Astrocyte of the spinal cord (primary cell): ENCODE measurements around the gene SERPINA12.

Experiments used
- DNase-seq: peaks from one replicate; pipeline ENCODE4 v3.0.0; 2011; ENCODE audit warnings: low read depth, low spot score
- H3K4me3 ChIP-seq: 2 replicates; pipeline ENCODE4 v1.5.1; 2011; ENCODE audit warnings: low read depth, mild to moderate bottlenecking, low read length, moderate library complexity
- in situ Hi-C: cut with HindIII; loops from 2 replicates; pipeline ENCODE4 v1.10.0; 2017; ENCODE audit warnings: low sequenced_read_pairs
- TF ChIP-seq, protein P1 (sequence below): IDR thresholded peaks from 2 replicates; pipeline ENCODE4 v1.5.1; 2012; ENCODE audit warnings: low read depth, mild to moderate bottlenecking, low read length, inconsistent platforms

The SERPINA12 gene

DNA sequence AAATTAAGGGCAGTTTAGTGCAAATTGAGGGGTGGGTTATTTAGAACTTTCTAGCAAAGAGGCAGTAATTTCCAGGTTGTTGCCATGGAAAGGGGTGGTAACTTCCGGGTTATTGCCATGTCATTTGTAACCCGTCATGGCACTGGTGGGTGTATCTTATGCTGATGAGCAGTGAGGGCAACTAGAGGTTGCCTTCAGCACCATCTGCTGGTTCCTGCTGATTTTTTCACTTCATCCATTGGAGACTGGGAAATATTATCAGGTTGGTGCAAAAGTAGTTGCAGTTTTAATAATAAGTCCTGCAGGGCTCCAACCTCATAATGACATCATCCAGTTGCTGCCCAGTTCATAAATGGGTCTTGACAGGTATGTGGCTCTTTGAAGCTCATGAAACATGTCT is 27.6 kb upstream of the SERPINA12 start:
- in situ Hi-C loops = no loop called here
- TF ChIP-seq, protein P1, sequence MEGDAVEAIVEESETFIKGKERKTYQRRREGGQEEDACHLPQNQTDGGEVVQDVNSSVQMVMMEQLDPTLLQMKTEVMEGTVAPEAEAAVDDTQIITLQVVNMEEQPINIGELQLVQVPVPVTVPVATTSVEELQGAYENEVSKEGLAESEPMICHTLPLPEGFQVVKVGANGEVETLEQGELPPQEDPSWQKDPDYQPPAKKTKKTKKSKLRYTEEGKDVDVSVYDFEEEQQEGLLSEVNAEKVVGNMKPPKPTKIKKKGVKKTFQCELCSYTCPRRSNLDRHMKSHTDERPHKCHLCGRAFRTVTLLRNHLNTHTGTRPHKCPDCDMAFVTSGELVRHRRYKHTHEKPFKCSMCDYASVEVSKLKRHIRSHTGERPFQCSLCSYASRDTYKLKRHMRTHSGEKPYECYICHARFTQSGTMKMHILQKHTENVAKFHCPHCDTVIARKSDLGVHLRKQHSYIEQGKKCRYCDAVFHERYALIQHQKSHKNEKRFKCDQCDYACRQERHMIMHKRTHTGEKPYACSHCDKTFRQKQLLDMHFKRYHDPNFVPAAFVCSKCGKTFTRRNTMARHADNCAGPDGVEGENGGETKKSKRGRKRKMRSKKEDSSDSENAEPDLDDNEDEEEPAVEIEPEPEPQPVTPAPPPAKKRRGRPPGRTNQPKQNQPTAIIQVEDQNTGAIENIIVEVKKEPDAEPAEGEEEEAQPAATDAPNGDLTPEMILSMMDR = no peak
- H3K4me3 ChIP-seq = no peak overlapping the region
- DNase-seq = peak; percentile 11

DNA sequence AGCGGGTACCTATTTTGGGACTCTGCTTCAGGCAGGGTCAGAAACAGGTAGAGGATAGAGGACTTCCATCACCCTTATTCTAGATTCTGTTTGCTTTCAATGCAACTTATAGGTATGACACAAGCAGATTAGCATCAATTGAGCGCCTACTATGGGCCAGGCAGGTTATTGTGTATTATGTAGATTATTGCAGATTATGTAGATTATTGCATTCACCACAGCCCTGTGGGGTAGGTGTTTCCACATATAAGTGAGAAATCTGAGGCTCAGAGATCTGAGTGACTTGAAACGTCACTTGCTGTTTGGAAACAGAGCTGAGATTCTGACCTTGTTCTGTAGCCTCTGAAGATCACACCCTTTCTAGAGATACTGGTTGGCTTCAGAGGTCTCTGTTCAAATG is 26.2 kb upstream of the SERPINA12 start:
- no peak overlapping the region for H3K4me3 ChIP-seq
- no peak for DNase-seq
- in situ Hi-C loops = no loop called here
- TF ChIP-seq, protein P1 = no peak

DNA sequence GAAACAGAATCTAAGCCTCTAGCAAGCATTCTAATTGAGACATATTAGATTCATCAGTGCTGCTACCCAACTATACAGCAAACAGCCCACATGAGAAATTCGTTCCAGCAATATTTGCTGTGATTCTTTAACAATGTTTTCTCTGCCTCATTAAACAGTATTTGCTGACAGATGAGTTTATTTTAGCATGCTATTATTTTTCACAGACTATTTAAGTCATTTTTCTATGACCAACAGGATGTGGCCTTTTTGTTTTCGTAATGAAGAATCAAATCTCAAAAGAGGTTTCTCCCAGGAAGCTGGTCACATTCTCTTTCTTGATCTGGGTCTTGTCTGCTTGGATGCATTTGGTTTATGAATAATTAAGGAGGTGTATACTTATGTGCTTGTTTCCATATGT is 23.2 kb upstream of the SERPINA12 start:
- DNase-seq = peak; percentile 31
- TF ChIP-seq, protein P1 = no peak
- in situ Hi-C loops = no loop called here
- H3K4me3 ChIP-seq = no peak overlapping the region

DNA sequence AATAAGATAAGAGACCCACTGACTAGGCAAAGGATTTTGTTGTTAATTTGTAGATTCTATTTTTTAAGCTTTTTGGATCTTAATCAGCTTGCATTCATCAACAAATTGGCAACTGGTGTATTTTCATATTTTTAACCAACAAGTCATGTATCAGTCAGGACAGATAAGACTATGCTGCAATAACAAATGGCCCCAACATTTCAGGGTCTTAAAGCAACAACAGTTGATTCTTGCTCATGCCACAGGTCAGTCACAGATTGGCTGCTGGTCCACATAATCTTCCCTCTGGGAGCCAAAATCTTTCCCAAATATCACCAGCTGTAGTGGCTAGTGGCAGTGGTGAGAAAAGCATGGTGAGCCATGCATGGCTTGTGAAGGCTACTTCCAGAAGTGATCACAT is 21.9 kb upstream of the SERPINA12 start:
- in situ Hi-C loops = no loop called here
- DNase-seq = no peak
- TF ChIP-seq, protein P1 = no peak
- H3K4me3 ChIP-seq = no peak overlapping the region

DNA sequence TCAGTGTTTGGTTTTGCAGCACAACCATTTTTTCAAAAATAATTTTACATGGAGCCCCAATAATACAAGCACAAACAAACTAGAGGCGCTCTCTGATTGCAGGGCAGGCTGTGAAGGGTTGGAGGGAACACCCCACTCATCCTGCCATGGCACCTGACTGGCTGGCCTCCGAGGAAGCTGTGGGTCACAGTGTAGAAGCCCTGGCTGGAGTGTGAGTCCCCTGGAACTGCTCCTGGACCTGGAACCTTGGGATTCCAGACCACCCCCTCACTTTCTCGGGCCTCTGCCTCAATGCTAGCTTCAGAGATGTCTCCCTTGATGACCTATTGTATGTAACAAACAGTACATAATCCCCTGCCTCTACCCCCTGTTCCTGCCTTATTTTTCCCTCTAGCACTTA is 14.8 kb upstream of the SERPINA12 start:
- TF ChIP-seq, protein P1 = no peak
- H3K4me3 ChIP-seq = no peak overlapping the region
- no peak for DNase-seq
- in situ Hi-C loops = no loop called here

DNA sequence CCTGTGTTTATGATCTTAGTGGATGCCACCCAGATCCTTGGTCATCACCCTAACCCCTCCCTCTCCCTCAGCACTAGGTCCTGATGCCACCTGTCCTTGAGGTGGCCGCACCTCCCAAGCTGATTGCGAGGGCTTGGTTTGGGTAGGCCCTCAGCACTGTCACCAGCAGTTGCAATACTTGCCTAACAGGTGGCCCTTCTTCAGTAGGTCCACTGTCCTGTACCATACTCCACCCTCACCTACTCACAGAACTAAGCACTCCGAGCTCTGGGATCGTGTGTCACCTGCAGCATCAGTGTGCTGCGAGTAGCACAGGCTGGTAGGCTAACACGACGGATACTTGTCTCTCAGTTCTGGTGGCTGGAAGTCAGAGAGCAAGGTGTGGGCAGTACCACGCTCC is 14.0 kb upstream of the SERPINA12 start:
- TF ChIP-seq, protein P1 = no peak
- H3K4me3 ChIP-seq = no peak overlapping the region
- no peak for DNase-seq
- in situ Hi-C loops = no loop called here
